AG10803 (cell line): ENCODE data around the gene TTL.

Experiments used
- DNase-seq: peaks from one replicate; pipeline ENCODE4 v3.0.0; 2010; ENCODE audit warnings: low read depth
- H3K4me3 ChIP-seq: 2 replicates; pipeline ENCODE4 v1.5.1; 2011; ENCODE audit warnings: mild to moderate bottlenecking, low read length, control low read depth
- TF ChIP-seq, protein P1 (sequence below): conservative IDR thresholded peaks from 2 replicates; pipeline ENCODE4 v1.5.1; 2011; ENCODE audit warnings: mild to moderate bottlenecking, low read length, control low read depth, inconsistent platforms

Gene TTL

DNA sequence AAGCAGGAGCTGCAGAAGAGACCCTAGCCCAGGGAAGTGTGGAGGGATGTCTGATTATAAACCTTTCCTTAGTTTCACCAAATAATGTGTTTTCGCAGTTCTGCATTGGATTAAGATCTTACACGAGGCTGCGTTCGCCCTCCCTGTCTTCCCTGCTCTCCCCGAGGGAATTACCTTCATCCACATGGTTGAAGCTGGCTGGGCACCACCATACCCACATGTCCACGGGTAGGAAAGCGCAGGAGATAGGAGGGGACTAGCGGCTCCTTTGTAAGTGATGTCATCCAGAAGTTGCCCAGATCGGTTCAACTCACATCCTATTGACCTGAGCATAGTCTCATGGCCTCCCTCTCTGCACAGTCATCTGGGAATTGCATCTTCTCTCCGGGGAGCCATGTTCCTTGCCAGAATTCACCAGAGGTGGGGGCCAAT lies 1.1 kb downstream of the TTL start:
- peak; percentile 51 for DNase-seq
- TF ChIP-seq, protein P1, sequence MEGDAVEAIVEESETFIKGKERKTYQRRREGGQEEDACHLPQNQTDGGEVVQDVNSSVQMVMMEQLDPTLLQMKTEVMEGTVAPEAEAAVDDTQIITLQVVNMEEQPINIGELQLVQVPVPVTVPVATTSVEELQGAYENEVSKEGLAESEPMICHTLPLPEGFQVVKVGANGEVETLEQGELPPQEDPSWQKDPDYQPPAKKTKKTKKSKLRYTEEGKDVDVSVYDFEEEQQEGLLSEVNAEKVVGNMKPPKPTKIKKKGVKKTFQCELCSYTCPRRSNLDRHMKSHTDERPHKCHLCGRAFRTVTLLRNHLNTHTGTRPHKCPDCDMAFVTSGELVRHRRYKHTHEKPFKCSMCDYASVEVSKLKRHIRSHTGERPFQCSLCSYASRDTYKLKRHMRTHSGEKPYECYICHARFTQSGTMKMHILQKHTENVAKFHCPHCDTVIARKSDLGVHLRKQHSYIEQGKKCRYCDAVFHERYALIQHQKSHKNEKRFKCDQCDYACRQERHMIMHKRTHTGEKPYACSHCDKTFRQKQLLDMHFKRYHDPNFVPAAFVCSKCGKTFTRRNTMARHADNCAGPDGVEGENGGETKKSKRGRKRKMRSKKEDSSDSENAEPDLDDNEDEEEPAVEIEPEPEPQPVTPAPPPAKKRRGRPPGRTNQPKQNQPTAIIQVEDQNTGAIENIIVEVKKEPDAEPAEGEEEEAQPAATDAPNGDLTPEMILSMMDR = no peak
- peak overlapping the region; percentile 83 for H3K4me3 ChIP-seq

DNA sequence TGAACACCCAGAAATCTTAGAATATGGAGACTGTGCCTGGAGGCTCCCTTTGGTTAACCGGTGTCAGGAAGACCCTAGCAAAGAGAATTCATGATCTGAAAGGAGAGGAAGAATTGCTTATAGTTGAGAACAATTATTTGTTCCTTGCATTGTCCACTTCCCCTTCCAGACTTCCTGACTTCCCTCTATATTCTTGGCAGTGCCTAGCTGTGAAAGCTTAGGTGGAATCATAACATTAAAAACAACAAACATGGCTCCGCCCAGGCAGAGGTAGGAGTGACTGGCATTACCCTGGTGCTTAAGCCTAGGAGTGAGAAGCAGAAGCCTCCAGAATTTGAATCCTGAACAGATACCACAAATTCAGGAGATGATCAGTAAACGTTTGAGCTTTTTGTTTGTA lies 1.9 kb downstream of the TTL start:
- H3K4me3 ChIP-seq = peak overlapping the region; percentile 83; the same call in 1 of the 2 replicates
- DNase-seq = no peak
- TF ChIP-seq, protein P1 = no peak

DNA sequence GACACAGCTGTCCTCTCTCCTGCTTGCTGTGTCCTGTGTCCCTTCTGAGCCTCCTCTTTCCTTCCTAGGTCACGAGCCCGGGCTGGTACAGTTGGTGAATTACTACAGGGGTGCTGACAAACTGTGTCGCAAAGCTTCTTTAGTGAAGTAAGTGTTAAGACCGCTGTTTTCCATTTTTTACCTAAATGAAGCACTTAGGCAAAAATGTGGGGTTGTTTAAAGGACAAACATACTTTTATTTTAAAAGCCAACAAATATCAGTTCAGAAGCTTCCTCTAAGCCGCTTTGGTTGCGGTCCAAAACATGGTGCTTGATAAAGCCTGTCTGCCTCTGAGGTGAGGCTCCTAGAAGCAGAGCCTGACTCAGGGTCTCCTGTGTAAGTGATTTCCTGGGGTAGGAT lies 3.9 kb downstream of the TTL start:
- DNase-seq = no peak
- H3K4me3 ChIP-seq = no peak overlapping the region
- TF ChIP-seq, protein P1 = no peak

DNA sequence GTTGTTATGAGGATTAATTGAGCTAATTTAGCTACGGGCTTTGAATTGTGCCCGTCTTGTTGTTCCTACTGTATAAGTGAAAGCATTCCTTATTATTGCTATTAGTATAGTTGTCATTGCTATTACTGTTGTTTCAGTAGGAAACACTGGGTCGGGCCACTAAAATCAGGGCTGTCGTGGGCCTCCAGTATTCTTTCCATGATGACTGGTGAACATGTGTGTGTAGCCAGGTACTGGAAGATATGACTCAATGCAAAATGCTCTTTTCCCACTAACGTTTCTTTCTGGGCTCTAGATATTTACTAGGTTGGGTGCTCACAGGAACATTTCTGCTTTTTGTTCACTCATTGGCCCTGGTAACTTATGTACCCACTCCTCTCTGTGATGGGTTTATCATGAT lies 4.9 kb downstream of the TTL start:
- no peak overlapping the region for H3K4me3 ChIP-seq
- DNase-seq = no peak
- TF ChIP-seq, protein P1 = no peak

DNA sequence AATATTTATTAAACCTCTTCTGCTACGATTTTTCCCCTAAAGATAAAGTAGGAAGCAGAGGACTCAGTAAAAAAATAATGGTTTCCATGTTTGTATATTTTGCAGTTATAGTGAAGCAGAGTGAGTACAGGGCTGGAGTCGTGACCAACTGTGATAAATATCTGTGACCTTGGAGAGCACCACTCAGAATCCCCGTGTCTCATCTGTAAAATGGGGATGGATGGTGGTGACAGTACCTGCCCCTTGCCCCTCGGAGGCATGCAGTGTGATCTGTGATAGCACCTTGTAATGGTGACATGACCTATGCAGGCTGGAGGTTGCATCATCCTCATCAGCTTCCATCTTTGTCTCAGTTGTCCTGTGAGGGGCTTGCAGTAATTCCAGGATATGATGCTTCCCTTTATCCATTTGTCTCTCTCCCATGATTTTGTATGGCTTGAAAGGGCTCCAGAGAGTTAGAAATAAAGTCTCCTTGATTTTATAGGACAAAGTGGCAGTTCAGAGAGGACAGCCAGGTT lies 5.5 kb downstream of the TTL start:
- TF ChIP-seq, protein P1 = no peak
- DNase-seq = no peak
- H3K4me3 ChIP-seq = no peak overlapping the region

DNA sequence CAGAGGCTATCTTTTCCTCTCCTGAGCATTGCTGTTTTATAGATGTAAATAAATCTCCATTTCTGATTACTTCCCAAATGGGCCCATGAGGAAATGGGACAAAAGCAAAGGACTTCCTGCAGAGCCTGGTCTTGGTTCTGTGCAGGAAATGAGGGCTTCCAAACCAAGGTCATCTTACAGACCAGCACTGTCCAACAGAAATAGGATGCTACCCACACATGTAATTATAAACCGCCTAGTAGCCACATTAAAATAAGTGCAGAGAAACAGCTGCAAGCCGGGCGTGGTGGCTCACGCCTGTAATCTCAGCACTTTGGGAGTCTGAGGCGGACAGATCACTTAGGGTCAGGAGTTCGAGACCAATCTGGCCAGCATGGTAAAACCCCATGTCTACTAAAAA lies 6.2 kb downstream of the TTL start:
- TF ChIP-seq, protein P1 = no peak
- DNase-seq = no peak
- H3K4me3 ChIP-seq = no peak overlapping the region

DNA sequence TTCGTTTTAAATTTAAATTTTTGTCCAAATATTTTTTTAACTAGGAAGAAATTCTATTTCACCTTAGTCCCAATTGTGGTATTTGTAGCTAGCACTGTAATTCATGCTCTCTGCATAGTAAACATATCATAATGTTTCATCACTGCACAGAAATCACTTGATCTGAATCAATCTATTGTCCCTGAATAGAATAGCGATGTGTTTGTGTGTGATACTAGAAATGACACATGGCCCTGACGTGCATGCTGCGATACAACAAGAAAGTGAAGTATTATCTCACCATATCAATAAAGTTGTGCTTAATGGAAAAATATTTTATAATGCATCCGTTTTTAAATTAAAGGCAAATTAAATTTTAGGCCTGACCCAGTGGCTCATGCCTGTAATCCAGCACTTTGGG lies 10.0 kb downstream of the TTL start:
- DNase-seq = no peak
- no peak overlapping the region for H3K4me3 ChIP-seq
- TF ChIP-seq, protein P1 = no peak
